C4-2B (cell line): ENCODE results near the gene TCF12.

ENCODE experiments used
- CTCF ChIP-seq: fragments of 450-650 bp; conservative IDR thresholded peaks from 2 replicates; pipeline ENCODE4 v1.5.1; 2017; ENCODE audit warnings: mild to moderate bottlenecking
- ZFX ChIP-seq: fragments of 450-650 bp; IDR thresholded peaks from 2 replicates; pipeline ENCODE4 v1.6.1; 2017

- TF ChIP-seq CTCF (no peak), ZFX (no peak)
Measured at GRCh38 chr15:57322602-57323250, 404.3 kb downstream of the TCF12 start.
